Measurements from ENCODE around the gene RAPGEF2.
"Not testable (repeated sequence)": the region's sequence is repeated elsewhere in the genome, so short reads cannot be mapped to it uniquely, and the experiment has no call there.

- TF ChIP-seq POLR2A (IDR thresholded peaks at IDR 0.05); POLR2AphosphoS5 (IDR thresholded peaks at IDR 0.05; ENCODE audit: insufficient read depth in 1 of 2, low read depth in 1 of 2): not testable (repeated sequence)
- TF ChIP-seq, protein P1, sequence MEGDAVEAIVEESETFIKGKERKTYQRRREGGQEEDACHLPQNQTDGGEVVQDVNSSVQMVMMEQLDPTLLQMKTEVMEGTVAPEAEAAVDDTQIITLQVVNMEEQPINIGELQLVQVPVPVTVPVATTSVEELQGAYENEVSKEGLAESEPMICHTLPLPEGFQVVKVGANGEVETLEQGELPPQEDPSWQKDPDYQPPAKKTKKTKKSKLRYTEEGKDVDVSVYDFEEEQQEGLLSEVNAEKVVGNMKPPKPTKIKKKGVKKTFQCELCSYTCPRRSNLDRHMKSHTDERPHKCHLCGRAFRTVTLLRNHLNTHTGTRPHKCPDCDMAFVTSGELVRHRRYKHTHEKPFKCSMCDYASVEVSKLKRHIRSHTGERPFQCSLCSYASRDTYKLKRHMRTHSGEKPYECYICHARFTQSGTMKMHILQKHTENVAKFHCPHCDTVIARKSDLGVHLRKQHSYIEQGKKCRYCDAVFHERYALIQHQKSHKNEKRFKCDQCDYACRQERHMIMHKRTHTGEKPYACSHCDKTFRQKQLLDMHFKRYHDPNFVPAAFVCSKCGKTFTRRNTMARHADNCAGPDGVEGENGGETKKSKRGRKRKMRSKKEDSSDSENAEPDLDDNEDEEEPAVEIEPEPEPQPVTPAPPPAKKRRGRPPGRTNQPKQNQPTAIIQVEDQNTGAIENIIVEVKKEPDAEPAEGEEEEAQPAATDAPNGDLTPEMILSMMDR (IDR thresholded peaks at IDR 0.05), result not testable (repeated sequence)
Measured at GRCh38 chr4:159077018-159077417, 25.9 kb upstream of the RAPGEF2 start.
